ENCODE measurements around the gene SURF1.

SURF1 gene

GRCh38 chr9:133315997-133316396 lies 40.3 kb downstream of the SURF1 start:
- DNase-seq = no peak

GRCh38 chr9:133309608-133310007 lies 46.7 kb downstream of the SURF1 start:
- no peak for DNase-seq

- no peak for DNase-seq
Observed at GRCh38 chr9:133307301-133307700, 49.0 kb downstream of the SURF1 start.

GRCh38 chr9:133306242-133307204 lies 49.8 kb downstream of the SURF1 start:
- no peak for DNase-seq

- no peak for DNase-seq
Observed at GRCh38 chr9:133305731-133306130, 50.6 kb downstream of the SURF1 start.

- DNase-seq = no peak
Observed at GRCh38 chr9:133304477-133305377, 51.6 kb downstream of the SURF1 start.

GRCh38 chr9:133304158-133304470 lies 52.2 kb downstream of the SURF1 start:
- DNase-seq = no peak

GRCh38 chr9:133303266-133304157 lies 52.8 kb downstream of the SURF1 start:
- no peak for DNase-seq
